ENCODE data around the gene FKBP5.

The FKBP5 gene

GRCh38 chr6:35694462-35694861 lies 5.7 kb upstream of the FKBP5 start:
- ATAC-seq = no peak
- no peak for TF ChIP-seq ESRRG (CRISPR knock-in tag; IDR thresholded peaks at IDR 0.05)
- no peak for TF ChIP-seq ZFP3 (CRISPR knock-in tag; IDR thresholded peaks at IDR 0.05)
- no peak for TF ChIP-seq GLIS3 (CRISPR knock-in tag; IDR thresholded peaks at IDR 0.05)
- no peak for TF ChIP-seq ARNTL (CRISPR knock-in tag; IDR thresholded peaks at IDR 0.05; ENCODE audit: borderline replicate concordance, low read depth)
- TF ChIP-seq POU6F1 (CRISPR knock-in tag; IDR thresholded peaks at IDR 0.05; ENCODE audit: borderline replicate concordance, low read depth) = no peak
- TF ChIP-seq CREB5 (CRISPR knock-in tag; IDR thresholded peaks at IDR 0.05; ENCODE audit: low read depth) = no peak
- TF ChIP-seq ZNF70 (CRISPR knock-in tag; IDR thresholded peaks at IDR 0.05) = no peak
- TF ChIP-seq ZFP30 (CRISPR knock-in tag; IDR thresholded peaks at IDR 0.05) = no peak
- TF ChIP-seq CSRNP3 (CRISPR knock-in tag; IDR thresholded peaks at IDR 0.05) = no peak
- TF ChIP-seq TCF4 (CRISPR knock-in tag; IDR thresholded peaks at IDR 0.05; ENCODE audit: borderline replicate concordance) = no peak
- TF ChIP-seq ZC3H10 (CRISPR knock-in tag; IDR thresholded peaks at IDR 0.05) = no peak

- ATAC-seq = no peak
- TF ChIP-seq OSR1 (CRISPR knock-in tag; IDR thresholded peaks at IDR 0.05) (no peak), ZNF565 (CRISPR knock-in tag; conservative IDR thresholded peaks at IDR 0.05; ENCODE audit: low read depth) (no peak), RARB (CRISPR knock-in tag; IDR thresholded peaks at IDR 0.05) (no peak), ZFP3 (CRISPR knock-in tag; IDR thresholded peaks at IDR 0.05) (no peak), POU6F1 (CRISPR knock-in tag; IDR thresholded peaks at IDR 0.05; ENCODE audit: borderline replicate concordance, low read depth) (no peak), CSRNP3 (CRISPR knock-in tag; IDR thresholded peaks at IDR 0.05) (no peak), ZNF8 (CRISPR knock-in tag; IDR thresholded peaks at IDR 0.05) (no peak), ARNTL (CRISPR knock-in tag; IDR thresholded peaks at IDR 0.05; ENCODE audit: borderline replicate concordance, low read depth) (no peak), GLIS3 (CRISPR knock-in tag; IDR thresholded peaks at IDR 0.05) (no peak), ESRRG (CRISPR knock-in tag; IDR thresholded peaks at IDR 0.05) (no peak), ZFP30 (CRISPR knock-in tag; IDR thresholded peaks at IDR 0.05) (no peak), PPARA (CRISPR knock-in tag; IDR thresholded peaks at IDR 0.05; ENCODE audit: borderline replicate concordance) (no peak), PATZ1 (CRISPR knock-in tag; IDR thresholded peaks at IDR 0.05; ENCODE audit: borderline replicate concordance) (no peak), CSDC2 (CRISPR knock-in tag; IDR thresholded peaks at IDR 0.05) (no peak), BACH2 (CRISPR knock-in tag; IDR thresholded peaks at IDR 0.05; ENCODE audit: borderline replicate concordance) (no peak)
These were observed 2.5 kb upstream of the FKBP5 start for GRCh38 chr6:35691027-35691824.

- TF ChIP-seq ESRRG (CRISPR knock-in tag; IDR thresholded peaks at IDR 0.05) (no peak), TCF4 (CRISPR knock-in tag; IDR thresholded peaks at IDR 0.05; ENCODE audit: borderline replicate concordance) (no peak), ZNF70 (CRISPR knock-in tag; IDR thresholded peaks at IDR 0.05) (no peak), POU6F1 (CRISPR knock-in tag; IDR thresholded peaks at IDR 0.05; ENCODE audit: borderline replicate concordance, low read depth) (no peak), PPARA (CRISPR knock-in tag; IDR thresholded peaks at IDR 0.05; ENCODE audit: borderline replicate concordance) (no peak), ZNF8 (CRISPR knock-in tag; IDR thresholded peaks at IDR 0.05) (no peak), TSHZ2 (CRISPR knock-in tag; IDR thresholded peaks at IDR 0.05) (no peak), CSDC2 (CRISPR knock-in tag; IDR thresholded peaks at IDR 0.05) (no peak), SNAI2 (CRISPR knock-in tag; IDR thresholded peaks at IDR 0.05) (no peak), GLIS3 (CRISPR knock-in tag; IDR thresholded peaks at IDR 0.05) (no peak), ZFP30 (CRISPR knock-in tag; IDR thresholded peaks at IDR 0.05) (no peak)
- no peak for ATAC-seq
These were observed 1.8 kb upstream of the FKBP5 start for GRCh38 chr6:35690484-35690883.
